ENCODE results near the gene POLR1A. TPM values are rescaled to one million over a fixed set of nuclear protein-coding genes. Genes with fewer than 3 reads are reported as not detected.

The POLR1A gene
- total RNA-seq, 2 experiments from 2014 or later: 38.1 to 45.5 TPM

DNA sequence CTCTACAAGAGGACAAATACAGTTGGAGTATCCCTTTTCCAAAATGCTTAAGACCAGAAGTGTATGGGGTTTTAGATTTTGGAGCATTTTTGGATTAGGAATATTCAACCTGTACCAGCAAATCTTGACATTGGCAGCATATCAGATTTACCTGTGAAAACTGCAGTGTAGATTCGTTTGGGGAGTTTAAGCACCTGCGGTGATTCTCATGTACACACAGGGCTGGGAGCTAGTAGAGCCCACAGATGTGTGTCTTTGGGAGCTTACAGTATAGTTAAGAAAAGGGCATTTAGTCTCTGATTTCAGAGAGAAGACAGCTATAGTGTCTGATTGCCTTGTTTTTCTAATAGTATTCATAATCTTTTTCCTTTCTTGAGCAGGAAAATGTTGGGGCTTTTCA lies 30.5 kb upstream of the POLR1A start:
- Mint-ChIP-seq H3K27ac (no peak overlapping the region), H3K9me3 (ENCODE audit: low read depth) (no peaks in the 10 kb centered on the region), H3K27me3 (no peaks in the 10 kb centered on the region), H3K4me1 (peaks cover 14% of the 10 kb centered on the region), H3K36me3 (ENCODE audit: low read depth) (peaks cover 87% of the 10 kb centered on the region), H3K4me3 (no peak overlapping the region)
- intact Hi-C loops (cut with DNase I, micrococcal nuclease): no loop called here
- DNase-seq (no peak), ATAC-seq (no peak)
- CTCF ChIA-PET: interaction anchor here (0.7 to 1.4 kb wide), 3 partner anchors 14 to 56 kb away, joined by 3 read pairs; no protein-coding TSS in a partner anchor
- POLR2A ChIA-PET: no interaction called here

DNA sequence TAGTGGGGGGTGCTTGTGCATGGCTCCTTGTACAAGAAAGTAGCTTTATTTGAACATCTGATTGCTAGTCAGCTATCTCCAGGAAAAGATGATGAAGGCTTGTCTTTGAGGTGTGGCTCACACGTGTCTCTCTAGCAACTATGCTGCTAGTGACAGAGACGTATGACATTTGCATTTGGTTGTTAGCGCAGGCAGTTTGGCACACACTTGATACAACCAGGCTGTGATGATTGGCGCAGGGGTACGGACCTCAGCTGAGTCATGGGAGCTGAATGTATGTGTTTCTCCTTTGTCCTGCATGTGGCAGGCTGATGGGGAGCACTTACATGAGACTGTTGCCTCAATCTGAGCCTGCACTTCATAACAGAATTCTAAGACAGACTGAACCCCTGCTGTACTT lies 30.0 kb upstream of the POLR1A start:
- Mint-ChIP-seq H3K4me1 (peaks cover 14% of the 10 kb centered on the region), H3K27me3 (no peaks in the 10 kb centered on the region), H3K4me3 (no peak overlapping the region), H3K36me3 (ENCODE audit: low read depth) (peaks cover 91% of the 10 kb centered on the region), H3K27ac (no peak overlapping the region), H3K9me3 (ENCODE audit: low read depth) (no peaks in the 10 kb centered on the region)
- intact Hi-C loops (cut with DNase I, micrococcal nuclease): no loop called here
- DNase-seq (no peak), ATAC-seq (no peak)
- POLR2A ChIA-PET: interaction anchor here (1.2 kb wide), 1 partner anchor 32 kb away, joined by 3 read pairs; no protein-coding TSS in a partner anchor
- CTCF ChIA-PET: interaction anchor here (0.7 to 1.2 kb wide), 2 partner anchors 21 to 252 kb away, joined by 3 to 4 read pairs; no protein-coding TSS in a partner anchor

DNA sequence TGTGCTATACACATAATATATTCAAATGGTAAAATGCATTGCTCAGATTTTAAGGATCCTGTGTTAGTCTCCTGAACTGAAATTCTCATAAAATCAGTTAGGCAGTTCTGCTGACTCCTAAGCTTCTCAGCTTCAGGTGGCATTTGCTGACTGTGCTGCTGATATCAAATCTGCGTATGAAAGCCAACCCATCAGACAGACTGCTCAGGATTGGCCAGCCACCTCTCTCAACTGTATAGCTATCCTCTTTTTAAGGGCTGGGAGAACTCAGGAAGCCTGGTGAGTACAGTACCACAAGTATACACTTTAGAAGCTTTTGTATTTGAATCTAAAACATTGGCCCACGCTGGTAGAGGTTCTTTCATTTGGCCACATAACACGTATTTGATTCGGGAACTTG lies 29.0 kb upstream of the POLR1A start:
- ChIA-PET POLR2A (interaction anchor here (0.8 to 1.2 kb wide), 2 partner anchors 21 to 31 kb away, joined by 3 read pairs; no protein-coding TSS in a partner anchor), CTCF (interaction anchor here (1.1 to 1.2 kb wide), 2 partner anchors 10 to 22 kb away, joined by 4 to 6 read pairs; no protein-coding TSS in a partner anchor)
- DNase-seq (no peak), ATAC-seq (no peak)
- Mint-ChIP-seq H3K27ac (no peak overlapping the region), H3K36me3 (ENCODE audit: low read depth) (peaks cover 86% of the 10 kb centered on the region), H3K9me3 (ENCODE audit: low read depth) (no peaks in the 10 kb centered on the region), H3K27me3 (no peaks in the 10 kb centered on the region), H3K4me3 (no peak overlapping the region), H3K4me1 (peaks cover 13% of the 10 kb centered on the region)
- intact Hi-C loops (cut with DNase I, micrococcal nuclease): no loop called here

DNA sequence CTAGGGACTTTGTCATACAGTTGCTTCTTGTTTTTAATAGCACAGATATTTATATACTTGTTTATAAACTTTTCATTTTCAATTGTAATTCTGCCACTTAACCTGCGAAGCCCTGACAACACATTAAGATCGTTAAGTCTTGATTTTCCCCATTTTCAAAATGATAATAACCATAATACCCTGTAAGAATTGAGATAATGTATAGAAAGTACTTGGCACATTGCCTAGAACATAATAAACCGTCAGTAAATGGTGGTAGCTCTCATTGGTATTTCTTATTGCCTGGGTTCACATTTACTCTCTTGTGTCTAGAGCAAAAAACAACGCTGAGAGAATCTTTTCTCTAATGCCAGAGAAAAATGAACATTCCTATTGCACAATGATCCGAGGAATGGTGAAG lies 19.0 kb upstream of the POLR1A start:
- no peak for DNase-seq
- ATAC-seq: no peak
- H3K27ac Mint-ChIP-seq: no peak overlapping the region
- ChIA-PET POLR2A (interaction anchor here (0.6 kb wide), 1 partner anchor 32 kb away, joined by 5 read pairs; no protein-coding TSS in a partner anchor), CTCF (interaction anchor here (0.7 to 2.3 kb wide), 3 partner anchors 8 to 503 kb away, joined by 3 to 6 read pairs (median 3); no protein-coding TSS in a partner anchor)
- H3K4me1 Mint-ChIP-seq: no peaks in the 10 kb centered on the region
- peaks cover 67% of the 10 kb centered on the region for H3K36me3 Mint-ChIP-seq (ENCODE audit: low read depth)
- H3K4me3 Mint-ChIP-seq: no peak overlapping the region
- H3K27me3 Mint-ChIP-seq: no peaks in the 10 kb centered on the region
- no peaks in the 10 kb centered on the region for H3K9me3 Mint-ChIP-seq (ENCODE audit: low read depth)
- intact Hi-C loops (cut with DNase I, micrococcal nuclease): no loop called here

DNA sequence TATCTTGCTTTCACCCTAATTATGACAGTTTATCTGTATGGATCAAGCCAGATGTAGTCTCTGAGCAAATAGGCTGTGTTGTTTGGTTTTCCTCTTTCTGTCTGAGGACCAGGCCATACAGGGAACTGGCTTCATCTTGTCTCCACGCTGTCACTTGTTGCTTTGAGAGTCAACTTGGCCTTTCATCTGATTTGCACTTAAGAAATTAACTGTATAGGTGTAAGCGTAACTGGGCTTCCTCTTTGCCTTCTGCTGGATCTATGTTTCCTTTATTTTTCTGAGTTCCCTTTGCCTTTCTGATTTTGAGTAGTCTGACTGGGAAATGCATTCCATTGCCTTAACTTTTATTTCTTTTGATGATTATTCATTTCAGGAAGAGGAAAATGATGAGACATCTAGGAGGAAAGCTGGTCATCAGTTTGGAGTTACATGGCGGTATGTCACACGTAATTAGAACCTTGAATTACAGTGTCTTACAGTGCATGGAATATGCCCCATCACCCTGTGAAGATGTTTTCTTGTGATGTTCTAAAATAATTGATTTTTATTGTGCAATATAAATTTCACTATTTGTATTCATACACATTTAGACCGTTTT lies 17.7 kb upstream of the POLR1A start:
- CTCF ChIA-PET: no interaction called here
- ATAC-seq (no peak), DNase-seq (no peak)
- POLR2A ChIA-PET: interaction anchor here (0.7 kb wide), 1 partner anchor 233 kb away, joined by 3 read pairs; no protein-coding TSS in a partner anchor
- Mint-ChIP-seq H3K27me3 (no peaks in the 10 kb centered on the region), H3K9me3 (ENCODE audit: low read depth) (no peaks in the 10 kb centered on the region), H3K4me1 (no peaks in the 10 kb centered on the region), H3K4me3 (no peak overlapping the region), H3K36me3 (ENCODE audit: low read depth) (peaks cover 64% of the 10 kb centered on the region), H3K27ac (no peak overlapping the region)
- intact Hi-C loops (cut with DNase I, micrococcal nuclease): no loop called here

DNA sequence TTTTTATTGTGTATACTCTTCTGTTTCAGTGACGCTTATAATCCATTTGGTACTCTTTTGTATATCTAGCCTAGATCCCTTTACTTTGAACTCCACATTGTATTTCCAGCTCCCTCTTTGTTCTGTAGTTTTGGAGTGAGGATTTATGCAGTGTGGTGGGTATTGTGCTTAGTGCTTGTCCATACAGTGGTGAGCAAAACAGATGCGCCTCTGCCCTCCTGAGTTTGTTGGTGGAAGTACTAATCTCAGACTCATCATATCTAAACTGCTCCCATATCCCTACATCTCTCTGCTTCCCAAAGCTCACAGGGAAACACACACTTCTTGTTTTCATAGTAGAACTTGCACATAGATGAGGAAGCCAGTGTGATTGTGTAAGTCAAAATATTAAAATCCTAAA lies 12.4 kb upstream of the POLR1A start:
- ChIA-PET CTCF (no interaction called here), POLR2A (no interaction called here)
- H3K9me3 Mint-ChIP-seq (ENCODE audit: low read depth): no peaks in the 10 kb centered on the region
- H3K36me3 Mint-ChIP-seq (ENCODE audit: low read depth): peaks cover 65% of the 10 kb centered on the region
- peak overlapping the region; percentile 26 for H3K27ac Mint-ChIP-seq
- no peaks in the 10 kb centered on the region for H3K27me3 Mint-ChIP-seq
- no peak overlapping the region for H3K4me3 Mint-ChIP-seq
- no peak for DNase-seq
- no peak for ATAC-seq
- intact Hi-C loops (cut with DNase I, micrococcal nuclease): no loop called here
- no peaks in the 10 kb centered on the region for H3K4me1 Mint-ChIP-seq

DNA sequence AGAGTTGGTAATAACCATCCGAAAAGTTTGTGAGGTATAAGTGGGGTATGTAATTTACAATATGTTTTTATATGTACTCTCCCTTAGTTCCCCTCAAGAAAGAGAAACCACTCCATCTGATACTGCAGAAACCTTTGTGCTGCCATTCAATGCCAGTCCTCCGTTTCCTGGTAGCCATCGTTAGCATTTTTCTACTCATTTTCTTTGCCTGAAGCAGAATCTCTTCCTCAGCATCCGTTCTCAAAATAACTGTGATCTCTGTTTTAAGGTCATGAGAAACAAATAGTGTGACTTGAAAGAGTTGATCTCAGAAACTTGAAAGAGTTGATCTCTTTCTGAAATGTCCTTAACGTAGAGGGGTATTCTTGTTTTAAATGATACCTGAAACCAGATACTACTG lies 1.3 kb upstream of the POLR1A start:
- H3K4me1 Mint-ChIP-seq: peaks cover 49% of the 10 kb centered on the region
- peaks cover 62% of the 10 kb centered on the region for H3K36me3 Mint-ChIP-seq (ENCODE audit: low read depth)
- ATAC-seq: peak; percentile 15
- ChIA-PET CTCF (interaction anchor here (0.7 to 1.5 kb wide), 4 partner anchors 30 to 293 kb away, joined by 3 to 5 read pairs (median 4); no protein-coding TSS in a partner anchor), POLR2A (interaction anchor here (1.4 kb wide), 1 partner anchor 88 kb away, joined by 12 read pairs; the partner anchor contains the start of gene IMMT)
- peak; percentile 12 for DNase-seq
- no peaks in the 10 kb centered on the region for H3K27me3 Mint-ChIP-seq
- intact Hi-C loops (cut with DNase I, micrococcal nuclease): loop anchor here (2.0 to 10.0 kb wide), 5 partner anchors 78 to 515 kb away; partner anchors contain the start of genes C2orf68 (in 1 of the 2), CHMP3 (in 1 of the 2), KDM3A (in 1 of the 2) and RNF103 (in 1 of the 2)
- peak overlapping the region; percentile 99 for H3K27ac Mint-ChIP-seq
- H3K9me3 Mint-ChIP-seq (ENCODE audit: low read depth): peaks cover 2% of the 10 kb centered on the region
- peak overlapping the region; percentile 88 for H3K4me3 Mint-ChIP-seq

DNA sequence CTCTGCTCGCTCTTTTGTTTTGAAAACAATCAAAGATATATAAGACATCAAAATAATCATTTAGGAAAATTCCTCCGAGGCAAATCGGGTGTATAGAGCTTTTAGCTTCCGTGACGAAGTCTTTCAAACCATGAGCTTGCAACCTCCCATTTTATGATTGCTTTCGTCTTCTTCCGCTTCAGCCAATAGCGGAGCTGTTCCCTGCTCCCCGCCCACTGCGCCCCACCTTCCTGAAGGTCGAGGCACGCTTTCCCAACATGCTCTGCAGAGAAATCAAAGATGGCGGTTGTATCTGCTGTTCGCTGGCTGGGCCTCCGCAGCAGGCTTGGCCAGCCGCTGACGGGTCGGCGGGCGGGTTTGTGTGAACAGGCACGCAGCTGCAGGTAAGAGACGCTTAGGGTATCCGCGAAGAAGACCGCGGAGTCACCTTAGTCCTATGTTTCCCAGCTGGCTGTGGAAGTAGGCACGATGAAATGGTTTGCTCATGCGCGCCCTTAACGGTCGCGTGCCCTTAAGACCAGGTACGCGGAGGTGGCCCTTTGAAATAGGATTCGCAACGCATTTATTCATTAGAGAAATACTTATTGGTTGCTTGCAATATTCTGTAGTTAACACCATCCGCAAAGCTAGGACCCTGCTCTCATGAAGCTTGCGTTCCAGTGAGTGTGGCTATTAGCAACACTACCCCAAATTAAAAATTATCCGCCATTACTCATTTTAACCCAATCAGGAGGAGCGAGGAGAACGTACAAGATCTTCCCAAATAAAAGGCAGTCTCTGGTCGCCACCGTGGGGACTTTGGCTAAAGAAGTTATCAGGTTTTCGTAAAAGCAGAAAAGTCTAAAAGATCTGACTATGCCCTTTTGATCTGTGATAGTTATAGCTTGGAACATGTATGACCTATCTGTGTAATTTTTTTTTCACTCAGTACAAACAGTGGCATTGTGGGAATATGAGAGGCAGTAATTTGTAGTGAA lies 571 bp upstream of the POLR1A start, which contains the start of gene PTCD3:
PTCD3 (plus strand) TSS at position 267 of the 977 bp plus-strand sequence; CDS start at position 280, 13 bp downstream.
- intact Hi-C loops (cut with DNase I, micrococcal nuclease): loop anchor here (1.0 to 10.0 kb wide), 15 partner anchors 68 to 778 kb away; partner anchors contain the start of genes IMMT (in 2 of the 2), KDM3A (in 2 of the 2), USP39 (in 2 of the 2) and C2orf68 (in 1 of the 2)
- H3K9me3 Mint-ChIP-seq (ENCODE audit: low read depth): peaks cover 2% of the 10 kb centered on the region
- DNase-seq: peak; percentile 97
- peak within 1 kb of the TSS; percentile 99 for H3K27ac Mint-ChIP-seq
- CTCF ChIA-PET: interaction anchor here (0.9 to 1.7 kb wide), 7 partner anchors 9 to 279 kb away, joined by 3 to 5 read pairs (median 4); partner anchors contain the start of gene IMMT
- H3K27me3 Mint-ChIP-seq: no peaks in the 10 kb centered on the region
- H3K4me3 Mint-ChIP-seq: peak within 1 kb of the TSS; percentile 88
- peak; percentile 90 for ATAC-seq
- POLR2A ChIA-PET: interaction anchor here (0.6 to 1.4 kb wide), 12 partner anchors 13 to 1925 kb away, joined by 3 to 12 read pairs (median 3); partner anchors contain the start of genes ELMOD3, IMMT and MRPL35
- peaks cover 54% of the 10 kb centered on the region for H3K4me1 Mint-ChIP-seq
- peaks cover 63% of the 10 kb centered on the region for H3K36me3 Mint-ChIP-seq (ENCODE audit: low read depth)

DNA sequence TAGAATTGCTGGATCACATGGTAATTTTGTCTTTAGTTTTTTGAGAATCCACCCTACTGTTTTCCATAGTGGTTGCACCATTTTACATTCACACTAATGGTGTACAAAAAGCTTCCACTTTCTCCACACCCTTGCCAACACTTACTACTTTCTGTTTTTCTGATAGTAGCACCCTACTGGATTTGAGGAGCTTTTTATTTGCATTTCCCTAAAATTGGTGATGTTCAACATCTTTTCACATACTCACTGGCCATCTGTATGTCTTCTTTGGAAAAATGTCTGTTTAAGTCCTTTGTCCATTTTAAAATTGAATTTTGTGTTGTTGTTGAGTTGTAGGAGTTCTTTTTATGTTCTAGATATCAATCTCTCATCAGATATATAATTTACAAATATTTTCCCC lies 3.5 kb downstream of the POLR1A start:
- no peak for ATAC-seq
- H3K27ac Mint-ChIP-seq: no peak overlapping the region
- CTCF ChIA-PET: interaction anchor here (1.6 kb wide), 1 partner anchor 66 kb away, joined by 4 read pairs; no protein-coding TSS in a partner anchor
- no peak for DNase-seq
- H3K27me3 Mint-ChIP-seq: no peaks in the 10 kb centered on the region
- peaks cover 42% of the 10 kb centered on the region for H3K4me1 Mint-ChIP-seq
- intact Hi-C loops (cut with DNase I, micrococcal nuclease): loop anchor here in 1 of 2 experiments (10.0 kb wide), 1 partner anchor 487 kb away; the partner anchor contains the start of genes C2orf68 and USP39
- peaks cover 2% of the 10 kb centered on the region for H3K9me3 Mint-ChIP-seq (ENCODE audit: low read depth)
- POLR2A ChIA-PET: interaction anchor here (0.5 kb wide), 1 partner anchor 215 kb away, joined by 3 read pairs; no protein-coding TSS in a partner anchor
- H3K36me3 Mint-ChIP-seq (ENCODE audit: low read depth): peaks cover 47% of the 10 kb centered on the region
- no peak overlapping the region for H3K4me3 Mint-ChIP-seq

DNA sequence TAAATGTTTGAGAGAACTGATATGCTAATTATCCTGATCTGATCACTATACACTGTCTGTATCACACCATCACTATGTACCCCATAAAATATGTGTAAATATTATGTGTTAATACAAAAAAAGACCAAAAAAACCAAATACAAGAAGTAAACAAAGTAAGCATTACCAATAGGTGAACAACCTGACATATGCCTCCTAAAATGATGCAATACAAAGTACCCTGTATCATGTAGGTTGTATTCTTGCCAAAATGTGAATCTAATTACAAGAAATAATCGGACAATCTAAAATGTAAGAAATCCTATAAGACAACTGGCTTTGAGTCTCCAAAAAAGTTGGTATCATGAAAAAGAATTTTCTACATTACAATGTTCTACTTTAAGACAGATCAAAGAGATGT lies 7.8 kb downstream of the POLR1A start:
- ATAC-seq: no peak
- H3K36me3 Mint-ChIP-seq (ENCODE audit: low read depth): peaks cover 58% of the 10 kb centered on the region
- ChIA-PET CTCF (interaction anchor here (0.9 to 1.9 kb wide), 3 partner anchors 10 to 21 kb away, joined by 3 to 5 read pairs (median 3); no protein-coding TSS in a partner anchor), POLR2A (no interaction called here)
- peaks cover 28% of the 10 kb centered on the region for H3K4me1 Mint-ChIP-seq
- H3K27ac Mint-ChIP-seq: no peak overlapping the region
- DNase-seq: no peak
- intact Hi-C loops (cut with DNase I, micrococcal nuclease): no loop called here
- H3K9me3 Mint-ChIP-seq (ENCODE audit: low read depth): peaks cover 2% of the 10 kb centered on the region
- H3K4me3 Mint-ChIP-seq: no peak overlapping the region
- H3K27me3 Mint-ChIP-seq: no peaks in the 10 kb centered on the region

Measured in activated CD4-positive, alpha-beta T cell treated with anti-CD3 and anti-CD28 coated beads for 36 hours (primary cell).